Tibial artery (tissue), 4 donors: ENCODE data around the gene IGSF21.

Experiments used
- DNase-seq, 2 donors: peaks; one replicate each; pipeline ENCODE4 v3.0.0-alpha.2; 2019
- H3K27ac ChIP-seq, 2 donors: fragments of 200-600 bp; sonication (generic) in 1 of 2; 1 replicate in 1 of 2; 2 replicates in 1 of 2; pipeline ENCODE4 v1.5.1; 2018 to 2019; ENCODE audit warnings: mild to moderate bottlenecking in 1 of 2
- H3K27me3 ChIP-seq, 2 donors: fragments of 200-600 bp; sonication (generic) in 1 of 2; one replicate each; pipeline versions ENCODE4 v1.5.1 to v1.6.0; 2016 to 2019
- H3K36me3 ChIP-seq, 3 donors: fragments of 200-600 bp; sonication (generic) in 2 of 3; one replicate each; pipeline ENCODE4 v1.5.1; 2016 to 2019; ENCODE audit warnings: mild to moderate bottlenecking in 2 of 3
- H3K4me1 ChIP-seq, 4 donors: fragments of 200-600 bp; sonication (generic) in 2 of 4; 1 replicate in 3 of 4; 2 replicates in 1 of 4; pipeline ENCODE4 v1.5.1; 2016 to 2019
- H3K4me3 ChIP-seq, 2 donors: fragments of 200-600 bp; sonication (generic) in 1 of 2; 1 replicate in 1 of 2; 2 replicates in 1 of 2; pipeline ENCODE4 v1.5.1; 2018 to 2019; ENCODE audit warnings: mild to moderate bottlenecking in 2 of 2
- H3K9me3 ChIP-seq, 3 donors: fragments of 200-600 bp; sonication (generic) in 1 of 3; one replicate each; pipeline ENCODE4 v1.5.1; 2016 to 2019
- CTCF ChIP-seq, 2 experiments: fragments of 200-600 bp in 1 of 2; fragments of 450-650 bp in 1 of 2; IDR thresholded peaks; one replicate each; pipeline ENCODE4 v1.5.1; 2017 to 2019; ENCODE audit warnings: antibody characterized with exemption in 2 of 2, mild to moderate bottlenecking in 1 of 2, moderate library complexity in 1 of 2
- intact Hi-C: fragments of 100-400 bp; cut with DNase I; formaldehyde crosslinking; loops from one replicate; pipeline ENCODE4 v1.15.0; 2023; ENCODE audit warnings: low total_unique reads

The IGSF21 gene

GRCh38 chr1:18109756-18110597 lies 2.4 kb downstream of the IGSF21 start:
- TF ChIP-seq CTCF (IDR thresholded peaks at IDR 0.05): no peak
- peaks cover 0 to 95% of the 10 kb centered on the region in 2 donors for H3K27me3 ChIP-seq
- intact Hi-C loops: no loop called here
- no peaks in the 10 kb centered on the region for H3K36me3 ChIP-seq
- peak; percentile 62 to 75 for DNase-seq
- peaks cover 0 to 49% (median 44%) of the 10 kb centered on the region in 4 donors for H3K4me1 ChIP-seq
- peak overlapping the region; percentile 37 to 38 for H3K4me3 ChIP-seq
- H3K27ac ChIP-seq: no peak overlapping the region
- no peaks in the 10 kb centered on the region for H3K9me3 ChIP-seq

- DNase-seq: no peak
- H3K27me3 ChIP-seq: peaks cover 0 to 96% of the 10 kb centered on the region in 2 donors
- no peak overlapping the region for H3K27ac ChIP-seq
- no peaks in the 10 kb centered on the region for H3K36me3 ChIP-seq
- H3K4me1 ChIP-seq: peaks cover 0 to 49% (median 44%) of the 10 kb centered on the region in 4 donors
- peak overlapping the region; percentile 37 to 38 for H3K4me3 ChIP-seq
- TF ChIP-seq CTCF (IDR thresholded peaks at IDR 0.05): no peak
- intact Hi-C loops: no loop called here
- H3K9me3 ChIP-seq: no peaks in the 10 kb centered on the region
Observed at GRCh38 chr1:18110598-18110939, 3.0 kb downstream of the IGSF21 start.

- H3K9me3 ChIP-seq: no peaks in the 10 kb centered on the region
- DNase-seq: no peak
- H3K4me1 ChIP-seq: peaks cover 0 to 49% (median 44%) of the 10 kb centered on the region in 4 donors
- H3K27ac ChIP-seq: no peak overlapping the region
- no peak for TF ChIP-seq CTCF (IDR thresholded peaks at IDR 0.05)
- peaks cover 0 to 92% of the 10 kb centered on the region in 2 donors for H3K27me3 ChIP-seq
- H3K4me3 ChIP-seq: peak overlapping the region; percentile 37 to 38
- no peaks in the 10 kb centered on the region for H3K36me3 ChIP-seq
- intact Hi-C loops: no loop called here
Observed at GRCh38 chr1:18110968-18111367, 3.4 kb downstream of the IGSF21 start.

- DNase-seq: no peak
- Histone ChIP-seq H3K9me3 (no peaks in the 10 kb centered on the region), H3K27me3 (peaks cover 0 to 90% of the 10 kb centered on the region in 2 donors), H3K4me3 (no peak overlapping the region), H3K36me3 (no peaks in the 10 kb centered on the region), H3K27ac (no peak overlapping the region), H3K4me1 (peaks cover 0 to 49% (median 44%) of the 10 kb centered on the region in 4 donors)
- intact Hi-C loops: no loop called here
- TF ChIP-seq CTCF (IDR thresholded peaks at IDR 0.05): no peak
Observed at GRCh38 chr1:18111605-18112297, 4.2 kb downstream of the IGSF21 start.

- intact Hi-C loops: no loop called here
- no peak for TF ChIP-seq CTCF (IDR thresholded peaks at IDR 0.05)
- Histone ChIP-seq H3K27me3 (peaks cover 0 to 90% of the 10 kb centered on the region in 2 donors), H3K36me3 (no peaks in the 10 kb centered on the region), H3K4me3 (no peak overlapping the region), H3K9me3 (no peaks in the 10 kb centered on the region), H3K27ac (no peak overlapping the region), H3K4me1 (peaks cover 0 to 41% (median 39%) of the 10 kb centered on the region in 4 donors)
- no peak for DNase-seq
Observed at GRCh38 chr1:18112611-18113010, 5.0 kb downstream of the IGSF21 start.
